ENCODE data around the gene MRPL2. TPM values are rescaled to one million over a fixed set of nuclear protein-coding genes. Genes with fewer than 3 reads are reported as not detected.

MRPL2 gene
- total RNA-seq, 1 experiment from 2014 or later: 125 TPM

DNA sequence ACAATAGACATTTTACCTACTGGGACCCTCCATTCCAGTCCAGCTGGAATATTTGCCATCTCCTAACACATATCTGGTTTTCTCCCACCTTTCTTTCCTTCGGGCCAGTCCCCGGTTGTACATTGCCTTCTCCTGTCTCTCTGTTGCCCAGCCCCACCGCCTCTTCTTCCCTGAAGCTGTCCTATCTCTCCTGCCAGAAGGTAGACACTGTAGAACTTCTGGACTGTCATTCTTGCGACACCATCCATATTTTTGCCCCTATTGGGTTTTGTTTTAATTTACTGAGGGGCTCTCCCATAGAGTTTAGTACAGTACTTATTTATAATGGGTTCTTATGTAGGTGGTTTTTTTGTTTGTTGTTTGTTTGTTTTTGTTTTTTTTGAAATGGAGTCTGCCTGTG is 21.8 kb upstream of the MRPL2 start:
- no TSS peak for BruUV-seq (replicated peaks)
- CTCF ChIA-PET: no interaction called here
- no peaks in the 10 kb centered on the region for H3K9me3 Mint-ChIP-seq (ENCODE audit: low read depth, unreplicated experiment)
- H3K27me3 Mint-ChIP-seq (ENCODE audit: unreplicated experiment): no peaks in the 10 kb centered on the region
- intact Hi-C loops (cut with micrococcal nuclease; ENCODE audit: unreplicated experiment): no loop called here
- H3K27ac Mint-ChIP-seq (ENCODE audit: unreplicated experiment): no peak overlapping the region
- H3K4me3 Mint-ChIP-seq (ENCODE audit: low read depth, unreplicated experiment): no peak overlapping the region
- peaks cover 17% of the 10 kb centered on the region for H3K36me3 Mint-ChIP-seq (ENCODE audit: insufficient read depth, unreplicated experiment)
- peaks cover 14% of the 10 kb centered on the region for H3K4me1 Mint-ChIP-seq (ENCODE audit: low read depth, unreplicated experiment)
- TF ChIP-seq, protein P1, sequence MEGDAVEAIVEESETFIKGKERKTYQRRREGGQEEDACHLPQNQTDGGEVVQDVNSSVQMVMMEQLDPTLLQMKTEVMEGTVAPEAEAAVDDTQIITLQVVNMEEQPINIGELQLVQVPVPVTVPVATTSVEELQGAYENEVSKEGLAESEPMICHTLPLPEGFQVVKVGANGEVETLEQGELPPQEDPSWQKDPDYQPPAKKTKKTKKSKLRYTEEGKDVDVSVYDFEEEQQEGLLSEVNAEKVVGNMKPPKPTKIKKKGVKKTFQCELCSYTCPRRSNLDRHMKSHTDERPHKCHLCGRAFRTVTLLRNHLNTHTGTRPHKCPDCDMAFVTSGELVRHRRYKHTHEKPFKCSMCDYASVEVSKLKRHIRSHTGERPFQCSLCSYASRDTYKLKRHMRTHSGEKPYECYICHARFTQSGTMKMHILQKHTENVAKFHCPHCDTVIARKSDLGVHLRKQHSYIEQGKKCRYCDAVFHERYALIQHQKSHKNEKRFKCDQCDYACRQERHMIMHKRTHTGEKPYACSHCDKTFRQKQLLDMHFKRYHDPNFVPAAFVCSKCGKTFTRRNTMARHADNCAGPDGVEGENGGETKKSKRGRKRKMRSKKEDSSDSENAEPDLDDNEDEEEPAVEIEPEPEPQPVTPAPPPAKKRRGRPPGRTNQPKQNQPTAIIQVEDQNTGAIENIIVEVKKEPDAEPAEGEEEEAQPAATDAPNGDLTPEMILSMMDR (IDR thresholded peaks at IDR 0.05; ENCODE audit: unreplicated experiment): no peak
- no peak for DNase-seq

DNA sequence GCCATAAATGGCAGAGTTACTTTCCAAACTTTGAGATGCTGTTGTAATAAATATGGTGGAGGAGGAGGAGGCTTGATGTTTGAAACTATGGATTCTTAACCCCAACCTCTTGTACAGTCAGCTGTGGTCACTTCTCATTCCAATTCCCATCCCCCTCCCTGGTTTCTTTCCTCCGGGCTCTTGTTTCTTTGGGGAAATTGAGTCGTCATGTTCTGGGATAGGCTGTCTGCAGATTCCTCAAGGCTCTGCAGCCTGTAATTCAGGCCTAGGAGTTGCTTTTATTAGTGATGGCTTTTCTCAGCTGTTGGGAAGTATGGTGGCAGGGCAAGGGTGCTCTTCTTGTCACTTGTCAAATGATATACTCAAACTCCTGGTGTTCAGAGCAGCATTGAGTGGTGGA is 19.5 kb upstream of the MRPL2 start:
- Mint-ChIP-seq H3K27ac (ENCODE audit: unreplicated experiment) (no peak overlapping the region), H3K4me1 (ENCODE audit: low read depth, unreplicated experiment) (peaks cover 14% of the 10 kb centered on the region), H3K36me3 (ENCODE audit: insufficient read depth, unreplicated experiment) (peaks cover 17% of the 10 kb centered on the region), H3K27me3 (ENCODE audit: unreplicated experiment) (no peaks in the 10 kb centered on the region), H3K4me3 (ENCODE audit: low read depth, unreplicated experiment) (no peak overlapping the region), H3K9me3 (ENCODE audit: low read depth, unreplicated experiment) (no peaks in the 10 kb centered on the region)
- no TSS peak for BruUV-seq (replicated peaks)
- TF ChIP-seq, protein P1 (IDR thresholded peaks at IDR 0.05; ENCODE audit: unreplicated experiment): no peak
- CTCF ChIA-PET: interaction anchor here (0.7 kb wide), 2 partner anchors 24 to 30 kb away, joined by 3 to 5 read pairs; no protein-coding TSS in a partner anchor
- intact Hi-C loops (cut with micrococcal nuclease; ENCODE audit: unreplicated experiment): no loop called here
- DNase-seq: no peak

DNA sequence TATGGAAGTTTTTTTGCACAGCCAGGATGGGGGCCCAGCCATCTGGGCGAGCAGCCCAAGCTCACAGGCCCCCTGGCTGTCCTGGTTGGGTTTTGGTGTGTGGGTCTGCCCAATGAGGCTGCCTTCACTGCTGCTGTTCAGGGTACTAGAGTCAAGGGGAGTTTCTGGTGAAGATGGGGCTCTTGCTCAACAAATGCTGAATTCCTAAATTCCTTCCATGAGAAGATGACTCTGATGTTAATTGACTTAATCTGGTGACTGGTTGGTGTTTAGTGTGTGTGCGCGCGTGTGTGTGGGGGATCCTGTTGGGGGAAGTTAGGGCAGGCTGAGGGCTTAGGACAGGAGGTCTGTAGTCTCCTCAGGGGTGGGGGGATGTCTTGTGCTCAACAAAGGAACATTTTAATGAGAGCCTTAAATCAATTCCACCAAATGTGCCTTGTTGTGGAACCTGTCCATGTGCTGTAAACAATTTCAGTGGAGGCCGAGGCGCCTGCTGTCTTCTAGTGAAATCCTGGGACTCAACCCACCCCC is 18.8 kb upstream of the MRPL2 start:
- Mint-ChIP-seq H3K27ac (ENCODE audit: unreplicated experiment) (no peak overlapping the region), H3K4me3 (ENCODE audit: low read depth, unreplicated experiment) (peak overlapping the region; percentile 86), H3K36me3 (ENCODE audit: insufficient read depth, unreplicated experiment) (peaks cover 17% of the 10 kb centered on the region), H3K4me1 (ENCODE audit: low read depth, unreplicated experiment) (peaks cover 14% of the 10 kb centered on the region), H3K27me3 (ENCODE audit: unreplicated experiment) (no peaks in the 10 kb centered on the region), H3K9me3 (ENCODE audit: low read depth, unreplicated experiment) (no peaks in the 10 kb centered on the region)
- CTCF ChIA-PET: interaction anchor here (2.5 kb wide), 1 partner anchor 52 kb away, joined by 7 read pairs; no protein-coding TSS in a partner anchor
- intact Hi-C loops (cut with micrococcal nuclease; ENCODE audit: unreplicated experiment): no loop called here
- DNase-seq: no peak
- BruUV-seq (replicated peaks): no TSS peak
- TF ChIP-seq, protein P1 (IDR thresholded peaks at IDR 0.05; ENCODE audit: unreplicated experiment): no peak

DNA sequence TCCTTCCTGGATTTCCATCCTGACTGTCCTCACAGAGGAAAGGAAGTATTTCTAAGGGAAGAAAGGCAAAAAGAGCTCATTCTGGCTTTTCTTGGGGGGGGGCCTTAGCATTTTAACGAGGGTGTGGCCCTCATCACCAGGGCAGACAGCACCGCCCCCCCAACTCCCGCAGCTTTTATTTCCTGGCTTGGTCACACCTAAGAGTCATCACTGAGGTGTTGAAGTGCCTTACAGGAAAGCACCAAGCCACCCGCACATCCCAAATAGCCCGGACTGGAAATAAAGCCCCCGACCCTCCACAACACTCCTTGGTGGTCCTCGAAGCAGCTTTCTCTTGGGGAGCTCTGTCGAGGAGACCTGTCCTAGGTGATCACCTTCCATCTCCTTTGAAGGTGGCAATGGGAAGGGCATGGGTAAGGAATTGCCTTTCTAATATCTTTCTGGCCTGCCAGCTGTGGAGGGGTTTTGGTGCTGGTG is 18.1 kb upstream of the MRPL2 start:
- CTCF ChIA-PET: interaction anchor here (2.5 kb wide), 1 partner anchor 53 kb away, joined by 7 read pairs; no protein-coding TSS in a partner anchor
- Mint-ChIP-seq H3K9me3 (ENCODE audit: low read depth, unreplicated experiment) (no peaks in the 10 kb centered on the region), H3K4me3 (ENCODE audit: low read depth, unreplicated experiment) (peak overlapping the region; percentile 86), H3K4me1 (ENCODE audit: low read depth, unreplicated experiment) (peaks cover 14% of the 10 kb centered on the region), H3K27me3 (ENCODE audit: unreplicated experiment) (no peaks in the 10 kb centered on the region), H3K27ac (ENCODE audit: unreplicated experiment) (no peak overlapping the region), H3K36me3 (ENCODE audit: insufficient read depth, unreplicated experiment) (peaks cover 17% of the 10 kb centered on the region)
- DNase-seq: no peak
- BruUV-seq (replicated peaks): no TSS peak
- TF ChIP-seq, protein P1 (IDR thresholded peaks at IDR 0.05; ENCODE audit: unreplicated experiment): no peak
- intact Hi-C loops (cut with micrococcal nuclease; ENCODE audit: unreplicated experiment): no loop called here
